GM23338 (cell line): ENCODE results near the gene C9orf40.

Experiments used
- CREB1 ChIP-seq: fragments of 250-450 bp; sonication (Bioruptor Pico); IDR thresholded peaks from 2 replicates; pipeline ENCODE4 v1.5.0; 2020; ENCODE audit warnings: low read depth, mild to moderate bottlenecking, moderate library complexity
- EZH2 ChIP-seq: fragments of 200-600 bp; sonication (generic); IDR thresholded peaks from one replicate; pipeline ENCODE4 v1.8.0; 2017; ENCODE audit warnings: antibody characterized with exemption, mild to moderate bottlenecking, low read depth; ENCODE audit not compliant: unreplicated experiment
- EZH2phosphoT487 ChIP-seq: fragments of 200-600 bp; sonication (generic); IDR thresholded peaks from one replicate; pipeline ENCODE4 v1.8.1; 2018; ENCODE audit warnings: antibody characterized with exemption; ENCODE audit not compliant: unreplicated experiment
- JUNB ChIP-seq: IDR thresholded peaks from one replicate; pipeline ENCODE4 v1.6.1; 2016; ENCODE audit warnings: antibody characterized with exemption; ENCODE audit not compliant: unreplicated experiment
- POLR2AphosphoS5 ChIP-seq: IDR thresholded peaks from 2 replicates; pipeline ENCODE4 v1.6.1; 2016; ENCODE audit warnings: antibody characterized with exemption, low read depth
- STAT1 ChIP-seq: IDR thresholded peaks from one replicate; pipeline ENCODE4 v1.6.1; 2016; ENCODE audit warnings: antibody characterized with exemption; ENCODE audit not compliant: unreplicated experiment
- ZNF114 ChIP-seq: fragments of 250-450 bp; sonication (Bioruptor Pico); IDR thresholded peaks from 2 replicates; pipeline ENCODE4 v1.5.0; 2020; ENCODE audit warnings: mild to moderate bottlenecking, moderate library complexity
- ZNF331 ChIP-seq: fragments of 250-450 bp; sonication (Bioruptor Pico); IDR thresholded peaks from 2 replicates; pipeline ENCODE4 v1.5.0; 2020; ENCODE audit warnings: low read depth, mild to moderate bottlenecking, moderate library complexity
- TF ChIP-seq, protein P1 (sequence below), 2 experiments: fragments of 200-600 bp in 1 of 2; sonication (generic) in 1 of 2; conservative IDR thresholded peaks; 2 replicates each; pipeline versions ENCODE4 v1.5.1 to v1.6.1; 2016 to 2017; ENCODE audit warnings: antibody characterized with exemption in 2 of 2, low read depth in 2 of 2, mild to moderate bottlenecking in 2 of 2, moderate library complexity in 1 of 2
- TF ChIP-seq, protein P2 (sequence below): IDR thresholded peaks from 2 replicates; pipeline ENCODE4 v1.6.1; 2016; ENCODE audit warnings: antibody characterized with exemption
- TF ChIP-seq, protein P3 (sequence below): IDR thresholded peaks from one replicate; pipeline ENCODE4 v1.6.1; 2018; ENCODE audit warnings: antibody characterized with exemption; ENCODE audit not compliant: unreplicated experiment

DNA sequence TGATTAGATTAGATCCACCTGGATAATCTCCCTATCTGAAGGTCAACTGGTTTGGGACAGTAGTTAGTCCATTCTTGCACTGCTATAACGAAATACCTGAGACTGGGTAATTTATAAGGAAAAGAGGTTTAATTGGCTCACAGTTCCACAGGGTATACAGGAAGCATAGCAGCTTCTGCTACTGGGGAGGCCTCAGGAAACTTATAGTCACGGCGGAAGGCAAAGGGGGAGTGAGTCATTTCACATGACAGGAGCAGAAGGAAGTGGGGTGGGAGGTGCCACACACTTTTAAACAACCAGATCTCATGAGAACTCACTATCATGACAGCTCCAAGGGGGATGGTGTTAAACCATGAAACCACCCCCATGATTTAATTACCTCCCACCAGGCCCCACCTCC, 9.9 kb downstream of the C9orf40 start:
- TF ChIP-seq, protein P1, sequence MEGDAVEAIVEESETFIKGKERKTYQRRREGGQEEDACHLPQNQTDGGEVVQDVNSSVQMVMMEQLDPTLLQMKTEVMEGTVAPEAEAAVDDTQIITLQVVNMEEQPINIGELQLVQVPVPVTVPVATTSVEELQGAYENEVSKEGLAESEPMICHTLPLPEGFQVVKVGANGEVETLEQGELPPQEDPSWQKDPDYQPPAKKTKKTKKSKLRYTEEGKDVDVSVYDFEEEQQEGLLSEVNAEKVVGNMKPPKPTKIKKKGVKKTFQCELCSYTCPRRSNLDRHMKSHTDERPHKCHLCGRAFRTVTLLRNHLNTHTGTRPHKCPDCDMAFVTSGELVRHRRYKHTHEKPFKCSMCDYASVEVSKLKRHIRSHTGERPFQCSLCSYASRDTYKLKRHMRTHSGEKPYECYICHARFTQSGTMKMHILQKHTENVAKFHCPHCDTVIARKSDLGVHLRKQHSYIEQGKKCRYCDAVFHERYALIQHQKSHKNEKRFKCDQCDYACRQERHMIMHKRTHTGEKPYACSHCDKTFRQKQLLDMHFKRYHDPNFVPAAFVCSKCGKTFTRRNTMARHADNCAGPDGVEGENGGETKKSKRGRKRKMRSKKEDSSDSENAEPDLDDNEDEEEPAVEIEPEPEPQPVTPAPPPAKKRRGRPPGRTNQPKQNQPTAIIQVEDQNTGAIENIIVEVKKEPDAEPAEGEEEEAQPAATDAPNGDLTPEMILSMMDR (conservative IDR thresholded peaks at IDR 0.05; ENCODE audit: low read depth in 2 of 2): no peak
- no peak for TF ChIP-seq EZH2
- no peak for TF ChIP-seq JUNB
- TF ChIP-seq, protein P2, sequence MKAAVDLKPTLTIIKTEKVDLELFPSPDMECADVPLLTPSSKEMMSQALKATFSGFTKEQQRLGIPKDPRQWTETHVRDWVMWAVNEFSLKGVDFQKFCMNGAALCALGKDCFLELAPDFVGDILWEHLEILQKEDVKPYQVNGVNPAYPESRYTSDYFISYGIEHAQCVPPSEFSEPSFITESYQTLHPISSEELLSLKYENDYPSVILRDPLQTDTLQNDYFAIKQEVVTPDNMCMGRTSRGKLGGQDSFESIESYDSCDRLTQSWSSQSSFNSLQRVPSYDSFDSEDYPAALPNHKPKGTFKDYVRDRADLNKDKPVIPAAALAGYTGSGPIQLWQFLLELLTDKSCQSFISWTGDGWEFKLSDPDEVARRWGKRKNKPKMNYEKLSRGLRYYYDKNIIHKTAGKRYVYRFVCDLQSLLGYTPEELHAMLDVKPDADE: no peak
- TF ChIP-seq POLR2AphosphoS5: no peak
- TF ChIP-seq STAT1: no peak
- no peak for TF ChIP-seq CREB1 (CRISPR knock-in tag)
- no peak for TF ChIP-seq EZH2phosphoT487
- no peak for TF ChIP-seq ZNF331 (CRISPR knock-in tag)
- TF ChIP-seq, protein P3, sequence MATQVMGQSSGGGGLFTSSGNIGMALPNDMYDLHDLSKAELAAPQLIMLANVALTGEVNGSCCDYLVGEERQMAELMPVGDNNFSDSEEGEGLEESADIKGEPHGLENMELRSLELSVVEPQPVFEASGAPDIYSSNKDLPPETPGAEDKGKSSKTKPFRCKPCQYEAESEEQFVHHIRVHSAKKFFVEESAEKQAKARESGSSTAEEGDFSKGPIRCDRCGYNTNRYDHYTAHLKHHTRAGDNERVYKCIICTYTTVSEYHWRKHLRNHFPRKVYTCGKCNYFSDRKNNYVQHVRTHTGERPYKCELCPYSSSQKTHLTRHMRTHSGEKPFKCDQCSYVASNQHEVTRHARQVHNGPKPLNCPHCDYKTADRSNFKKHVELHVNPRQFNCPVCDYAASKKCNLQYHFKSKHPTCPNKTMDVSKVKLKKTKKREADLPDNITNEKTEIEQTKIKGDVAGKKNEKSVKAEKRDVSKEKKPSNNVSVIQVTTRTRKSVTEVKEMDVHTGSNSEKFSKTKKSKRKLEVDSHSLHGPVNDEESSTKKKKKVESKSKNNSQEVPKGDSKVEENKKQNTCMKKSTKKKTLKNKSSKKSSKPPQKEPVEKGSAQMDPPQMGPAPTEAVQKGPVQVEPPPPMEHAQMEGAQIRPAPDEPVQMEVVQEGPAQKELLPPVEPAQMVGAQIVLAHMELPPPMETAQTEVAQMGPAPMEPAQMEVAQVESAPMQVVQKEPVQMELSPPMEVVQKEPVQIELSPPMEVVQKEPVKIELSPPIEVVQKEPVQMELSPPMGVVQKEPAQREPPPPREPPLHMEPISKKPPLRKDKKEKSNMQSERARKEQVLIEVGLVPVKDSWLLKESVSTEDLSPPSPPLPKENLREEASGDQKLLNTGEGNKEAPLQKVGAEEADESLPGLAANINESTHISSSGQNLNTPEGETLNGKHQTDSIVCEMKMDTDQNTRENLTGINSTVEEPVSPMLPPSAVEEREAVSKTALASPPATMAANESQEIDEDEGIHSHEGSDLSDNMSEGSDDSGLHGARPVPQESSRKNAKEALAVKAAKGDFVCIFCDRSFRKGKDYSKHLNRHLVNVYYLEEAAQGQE: no peak
- TF ChIP-seq ZNF114 (CRISPR knock-in tag): no peak
